Subcutaneous adipose tissue (tissue), 4 donors: ENCODE data around the gene TNFRSF9. TPM values are rescaled to one million over a fixed set of nuclear protein-coding genes. Genes with fewer than 3 reads are reported as not detected.

Experiments used
- total RNA-seq, 4 donors: library from RNA; depleted of rRNA; stranded (reverse); fragments of >200 nt; gene quantifications; one replicate each; pipeline ENCODE4 v1.1.0, GENCODE V29; 2016
- TF ChIP-seq, protein P1 (sequence below): fragments of 450-650 bp; IDR thresholded peaks from one replicate; pipeline ENCODE4 v1.5.1; 2016; ENCODE audit warnings: low read depth, mild to moderate bottlenecking, control low read depth, antibody characterized with exemption, moderate library complexity

Gene TNFRSF9
- total RNA-seq, 4 donors from 2014 or later: 0.34 TPM; not detected in 3

DNA sequence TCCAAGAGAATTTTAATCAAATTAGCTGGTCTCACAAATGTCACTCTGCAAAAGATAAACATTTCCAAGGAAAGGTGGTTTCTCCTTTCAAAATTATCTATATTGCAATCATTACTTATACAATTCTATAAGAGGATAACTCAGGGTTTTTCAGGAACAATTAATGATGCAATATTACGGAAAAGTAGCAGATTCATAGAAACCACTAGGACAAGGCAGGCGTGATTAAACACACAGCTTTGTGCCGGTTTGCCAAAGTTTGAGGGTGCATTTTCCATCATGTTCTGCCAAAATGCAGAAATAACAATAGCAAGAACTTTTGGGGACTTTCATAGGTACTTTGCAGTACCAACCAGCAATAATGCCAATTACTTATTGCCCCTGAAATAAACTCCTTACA, 605 bp downstream of the TNFRSF9 start:
- TF ChIP-seq, protein P1, sequence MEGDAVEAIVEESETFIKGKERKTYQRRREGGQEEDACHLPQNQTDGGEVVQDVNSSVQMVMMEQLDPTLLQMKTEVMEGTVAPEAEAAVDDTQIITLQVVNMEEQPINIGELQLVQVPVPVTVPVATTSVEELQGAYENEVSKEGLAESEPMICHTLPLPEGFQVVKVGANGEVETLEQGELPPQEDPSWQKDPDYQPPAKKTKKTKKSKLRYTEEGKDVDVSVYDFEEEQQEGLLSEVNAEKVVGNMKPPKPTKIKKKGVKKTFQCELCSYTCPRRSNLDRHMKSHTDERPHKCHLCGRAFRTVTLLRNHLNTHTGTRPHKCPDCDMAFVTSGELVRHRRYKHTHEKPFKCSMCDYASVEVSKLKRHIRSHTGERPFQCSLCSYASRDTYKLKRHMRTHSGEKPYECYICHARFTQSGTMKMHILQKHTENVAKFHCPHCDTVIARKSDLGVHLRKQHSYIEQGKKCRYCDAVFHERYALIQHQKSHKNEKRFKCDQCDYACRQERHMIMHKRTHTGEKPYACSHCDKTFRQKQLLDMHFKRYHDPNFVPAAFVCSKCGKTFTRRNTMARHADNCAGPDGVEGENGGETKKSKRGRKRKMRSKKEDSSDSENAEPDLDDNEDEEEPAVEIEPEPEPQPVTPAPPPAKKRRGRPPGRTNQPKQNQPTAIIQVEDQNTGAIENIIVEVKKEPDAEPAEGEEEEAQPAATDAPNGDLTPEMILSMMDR: no peak

DNA sequence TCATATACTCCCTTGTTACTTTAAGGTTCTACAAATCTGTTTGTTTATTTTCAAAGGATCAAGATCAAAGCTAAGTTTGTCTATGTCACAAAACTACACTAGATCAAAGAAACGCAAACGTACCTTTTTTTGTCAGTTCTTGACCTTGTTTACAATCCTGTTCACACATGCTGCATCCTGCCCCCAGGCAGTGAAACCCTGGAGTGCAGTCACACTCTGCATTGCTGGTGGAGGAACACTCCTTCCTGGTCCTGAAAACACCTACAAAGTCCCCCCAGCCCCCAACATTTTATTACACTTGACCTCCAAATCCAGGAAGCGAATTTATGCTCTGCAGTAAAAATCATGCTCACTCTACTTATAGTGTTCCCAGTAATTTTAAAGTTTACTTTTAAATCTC, 2.6 kb downstream of the TNFRSF9 start:
- TF ChIP-seq, protein P1: no peak

DNA sequence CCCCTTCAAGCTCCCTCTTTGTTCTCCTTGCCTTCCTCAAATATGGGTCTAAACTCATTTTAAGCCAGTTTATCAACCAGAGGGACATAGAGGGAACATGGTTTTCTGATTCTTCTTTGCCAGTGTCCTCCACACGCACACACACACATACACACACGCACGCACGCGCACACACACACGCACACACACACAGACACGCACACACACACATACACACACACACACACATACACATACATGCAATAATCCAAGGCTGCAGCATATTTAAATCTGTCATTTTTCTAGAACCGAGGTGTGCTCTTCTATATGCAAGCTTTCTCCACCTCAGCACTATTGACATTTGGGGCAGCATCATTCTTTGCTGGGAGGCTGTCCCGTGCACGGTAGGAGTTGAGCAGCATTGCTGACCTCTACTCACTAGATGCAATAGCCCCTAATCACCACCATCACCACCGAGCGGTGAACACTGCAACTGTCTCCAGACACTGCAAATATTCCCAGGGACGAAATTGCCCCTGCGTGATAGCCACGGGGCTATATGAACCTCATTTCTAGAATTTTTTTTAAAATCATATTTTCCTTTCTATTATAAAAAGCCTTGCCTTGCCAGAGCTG, 8.0 kb downstream of the TNFRSF9 start:
- TF ChIP-seq, protein P1: no peak

DNA sequence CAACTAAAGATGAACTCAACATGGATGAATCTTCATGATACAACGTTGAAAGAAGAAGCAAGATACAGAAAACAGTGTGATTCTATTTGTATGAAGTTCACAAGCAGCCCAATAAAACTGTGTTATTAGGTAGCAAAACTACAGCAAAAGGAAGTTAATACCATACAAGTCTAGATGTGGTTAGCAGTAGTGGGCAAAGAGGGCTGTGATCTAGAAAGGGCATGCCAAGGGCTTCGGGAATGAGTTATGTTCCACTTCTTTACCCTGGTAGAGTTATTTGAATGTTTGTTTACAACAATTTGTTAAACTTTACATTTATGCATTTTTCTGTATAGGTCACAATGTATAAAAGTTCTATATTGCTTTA, 9.2 kb downstream of the TNFRSF9 start:
- TF ChIP-seq, protein P1: no peak

DNA sequence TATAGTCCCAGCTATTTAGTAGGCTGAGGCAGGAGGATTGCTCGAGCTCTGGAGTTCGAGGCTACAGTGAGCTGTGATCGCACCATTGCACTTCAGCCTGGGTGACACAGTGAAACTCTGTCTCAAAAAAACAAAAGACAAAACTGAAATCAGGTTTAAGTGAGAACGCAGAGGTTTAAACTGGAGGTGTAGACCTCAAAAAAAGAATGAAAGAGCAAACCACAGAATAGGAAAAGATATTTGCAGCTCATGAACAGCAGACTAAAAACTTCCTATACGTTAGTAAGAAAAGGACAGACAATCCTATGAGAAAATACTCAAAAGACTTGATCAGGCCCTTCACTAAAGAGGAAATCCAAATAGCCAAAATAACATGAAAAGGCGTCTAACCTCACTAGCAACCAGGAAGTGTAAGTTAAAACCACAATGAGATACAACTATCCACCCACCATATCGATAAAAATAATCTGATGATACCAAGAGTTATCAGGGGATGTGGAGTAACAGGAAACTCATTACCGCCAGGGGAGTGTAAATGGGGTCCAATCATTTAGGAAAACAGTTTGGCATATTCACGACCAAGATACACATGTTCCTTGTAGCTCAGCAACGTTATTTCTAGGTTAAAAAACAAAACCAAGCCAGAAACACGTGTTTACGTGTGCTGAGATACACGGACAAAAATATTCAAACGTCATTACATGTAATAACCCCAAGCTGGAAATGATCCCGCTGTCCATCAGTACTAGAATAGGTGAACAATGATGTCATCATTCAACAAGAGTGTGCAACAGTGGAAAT, 9.8 kb downstream of the TNFRSF9 start:
- TF ChIP-seq, protein P1: no peak

DNA sequence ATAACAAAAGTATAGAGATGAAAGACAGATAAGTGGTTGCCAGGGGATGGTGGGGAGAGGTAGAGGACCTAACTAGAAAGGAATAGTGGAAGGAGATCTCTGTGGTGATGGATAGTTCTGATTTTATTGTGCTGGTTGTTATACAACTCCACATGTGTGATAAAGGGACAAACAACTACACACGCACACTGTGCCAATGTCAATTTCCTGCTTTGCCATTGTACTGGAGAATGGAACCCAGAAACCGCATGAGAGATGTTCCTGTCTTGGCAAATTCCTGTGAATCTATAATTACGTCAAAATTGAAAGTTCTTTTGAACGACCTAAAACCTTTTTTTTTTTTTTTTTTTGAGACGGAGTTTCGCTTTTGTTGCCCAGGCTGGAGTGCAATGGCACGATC, 11.0 kb downstream of the TNFRSF9 start:
- TF ChIP-seq, protein P1: no peak

DNA sequence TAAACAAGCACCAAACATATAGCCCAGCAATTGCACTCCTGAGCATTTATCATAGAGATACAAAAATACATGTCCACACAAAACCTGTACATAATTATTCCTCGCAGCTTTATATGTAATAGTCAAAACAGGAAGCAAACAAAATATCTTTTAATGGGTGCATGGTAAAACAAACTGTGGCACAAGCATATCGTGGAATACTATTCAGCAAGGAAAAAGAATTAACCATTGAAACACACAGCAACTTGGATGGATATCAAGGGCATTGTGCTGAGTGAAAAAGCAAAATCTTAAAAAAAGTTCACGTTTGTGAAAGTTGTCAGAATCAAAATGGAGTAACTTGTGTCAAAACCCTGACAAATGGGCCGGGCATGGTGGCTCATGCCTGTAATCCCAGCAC, 12.4 kb downstream of the TNFRSF9 start:
- TF ChIP-seq, protein P1: no peak
